Stimulated activated CD4-positive, alpha-beta T cell treated with anti-CD3 and anti-CD28 coated beads, Interleukin-12 subunit alpha, Interleukin-12 subunit beta, amount 100 ng/mL, for 4 hours (primary cell): Measurements from ENCODE around the gene CD3G.
A peak's percentile ranks its signal among the peaks of the same experiment; 100 is the strongest.
"Not testable (repeated sequence)": the region's sequence is repeated elsewhere in the genome, so short reads cannot be mapped to it uniquely, and the experiment has no call there.

Source experiments
- DNase-seq: peaks from one replicate; pipeline ENCODE4 v3.0.0-alpha.2; 2020

Gene CD3G

GRCh38 chr11:118343981-118344515 is at the start of gene CD3G:
CD3G (plus strand) TSS chr11:118344344; CDS start chr11:118344424, 80 bp downstream.
- DNase-seq, result peak; percentile 60

GRCh38 chr11:118295199-118295598 is 48.9 kb upstream of the CD3G start:
- DNase-seq, result no peak

- DNase-seq, result no peak
Measured at GRCh38 chr11:118295815-118296454, 48.2 kb upstream of the CD3G start.

- DNase-seq, result no peak
Measured at GRCh38 chr11:118301600-118302195, 42.4 kb upstream of the CD3G start.

- no peak for DNase-seq
Measured at GRCh38 chr11:118304227-118304567, 39.9 kb upstream of the CD3G start.

GRCh38 chr11:118304568-118305248 is 39.4 kb upstream of the CD3G start, which contains the start of gene CD3E:
CD3E (plus strand) TSS chr11:118304730; CDS start chr11:118304953, 223 bp downstream.
- DNase-seq, result peak; percentile 53

- no peak for DNase-seq
Measured at GRCh38 chr11:118305726-118306125, 38.4 kb upstream of the CD3G start.

- DNase-seq, result no peak
Measured at GRCh38 chr11:118306556-118306955, 37.6 kb upstream of the CD3G start.

GRCh38 chr11:118308995-118309528 is 35.1 kb upstream of the CD3G start:
- not testable (repeated sequence) for DNase-seq

GRCh38 chr11:118310271-118310670 is 33.9 kb upstream of the CD3G start:
- no peak for DNase-seq

GRCh38 chr11:118310781-118311485 is 33.2 kb upstream of the CD3G start:
- DNase-seq, result no peak

GRCh38 chr11:118311518-118311917 is 32.6 kb upstream of the CD3G start:
- DNase-seq, result no peak

GRCh38 chr11:118312328-118312727 is 31.8 kb upstream of the CD3G start:
- DNase-seq, result no peak

- DNase-seq, result no peak
Measured at GRCh38 chr11:118313242-118313641, 30.9 kb upstream of the CD3G start.

- no peak for DNase-seq
Measured at GRCh38 chr11:118314988-118315411, 29.1 kb upstream of the CD3G start.

- DNase-seq, result no peak
Measured at GRCh38 chr11:118318124-118318523, 26.0 kb upstream of the CD3G start.

- no peak for DNase-seq
Measured at GRCh38 chr11:118318581-118319336, 25.4 kb upstream of the CD3G start.

GRCh38 chr11:118319337-118319707 is 24.8 kb upstream of the CD3G start:
- no peak for DNase-seq

- DNase-seq, result no peak
Measured at GRCh38 chr11:118320515-118320914, 23.6 kb upstream of the CD3G start.

- DNase-seq, result no peak
Measured at GRCh38 chr11:118321386-118322082, 22.6 kb upstream of the CD3G start.

- no peak for DNase-seq
Measured at GRCh38 chr11:118322721-118323120, 21.4 kb upstream of the CD3G start.

- no peak for DNase-seq
Measured at GRCh38 chr11:118325283-118325682, 18.9 kb upstream of the CD3G start.
